ENCODE results near the gene INPP4B. TPM values are rescaled to one million over a fixed set of nuclear protein-coding genes. Genes with fewer than 3 reads are reported as not detected.

The INPP4B gene
- total RNA-seq, 1 donor from 2014 or later, result 143 TPM

DNA sequence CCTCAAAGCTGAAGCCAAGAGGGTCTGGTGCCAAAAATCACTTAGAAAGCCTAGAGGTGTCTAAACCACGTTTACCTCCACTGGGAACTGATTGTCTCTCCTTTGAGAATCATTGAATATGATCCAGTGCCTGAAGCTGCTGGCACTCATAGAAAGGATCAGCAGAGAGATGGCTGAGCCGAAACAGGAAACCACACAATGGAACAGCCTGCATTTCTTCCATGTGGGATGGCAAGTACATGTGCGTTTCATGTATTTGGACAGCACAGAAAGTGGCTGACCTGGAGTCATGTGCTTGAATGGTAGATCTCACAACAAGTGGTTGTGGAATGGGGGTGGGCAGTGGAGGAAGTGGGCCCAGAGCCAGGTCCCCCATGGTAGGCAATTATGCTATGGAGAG is 533.7 kb downstream of the INPP4B start:
- no peak for DNase-seq (ENCODE audit: low read depth)

DNA sequence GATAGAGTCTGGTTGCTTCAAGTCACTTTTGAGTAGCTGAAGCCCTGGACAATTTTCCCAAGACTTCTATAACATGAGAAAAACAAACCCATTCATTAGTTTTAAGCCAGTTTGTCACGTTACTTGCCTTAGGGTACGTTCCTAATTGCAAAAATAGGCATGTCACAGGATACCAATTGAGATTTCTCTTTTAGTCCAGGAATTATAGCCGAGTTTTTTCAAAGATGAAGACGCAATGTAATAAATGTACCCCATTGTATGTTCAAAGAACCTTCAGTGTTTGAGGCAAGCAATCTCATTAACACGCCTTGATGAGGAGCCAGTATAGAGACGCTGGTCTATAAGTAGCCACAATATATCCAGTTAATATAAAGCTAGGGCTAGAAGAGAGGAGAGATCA is 534.2 kb downstream of the INPP4B start:
- no peak for DNase-seq (ENCODE audit: low read depth)

DNA sequence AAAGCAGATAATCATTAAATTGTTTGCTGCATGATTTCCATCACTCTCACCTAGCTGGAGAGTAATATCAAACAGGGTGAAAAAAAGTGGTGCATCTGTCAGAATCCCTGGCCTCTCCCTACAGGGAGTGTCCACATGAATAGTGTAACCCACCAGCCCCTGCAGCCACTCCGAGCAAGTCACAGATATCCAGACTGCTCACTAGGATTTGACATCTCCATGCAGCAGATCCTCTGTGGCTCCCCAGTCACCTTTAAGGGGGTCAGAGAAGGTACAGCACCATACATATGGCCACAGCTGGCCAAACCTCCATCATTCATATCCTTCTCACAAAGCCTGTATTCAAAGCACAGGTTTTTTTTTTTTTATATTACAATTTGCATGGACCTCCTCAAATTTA is 536.3 kb downstream of the INPP4B start:
- DNase-seq (ENCODE audit: low read depth), result no peak

DNA sequence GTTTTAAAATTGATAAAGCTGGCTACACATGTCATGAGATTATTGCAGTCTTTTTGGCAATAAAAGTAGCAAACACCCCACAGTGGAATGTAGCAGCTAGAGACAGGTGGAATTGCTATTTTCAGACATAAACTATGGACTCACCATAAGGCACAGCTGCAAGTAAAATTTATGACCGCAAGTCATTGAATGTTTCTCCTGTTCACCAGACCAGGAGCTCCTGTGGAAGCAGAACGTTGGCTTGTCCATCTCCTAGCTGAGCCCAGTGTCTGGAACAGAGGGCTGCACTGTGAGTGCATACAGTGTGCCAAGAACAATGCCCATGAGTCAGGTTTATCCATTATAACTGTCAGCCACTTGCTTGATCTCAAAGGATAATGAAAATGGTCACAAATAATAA is 538.2 kb downstream of the INPP4B start:
- peak; percentile 94 for DNase-seq (ENCODE audit: low read depth)

DNA sequence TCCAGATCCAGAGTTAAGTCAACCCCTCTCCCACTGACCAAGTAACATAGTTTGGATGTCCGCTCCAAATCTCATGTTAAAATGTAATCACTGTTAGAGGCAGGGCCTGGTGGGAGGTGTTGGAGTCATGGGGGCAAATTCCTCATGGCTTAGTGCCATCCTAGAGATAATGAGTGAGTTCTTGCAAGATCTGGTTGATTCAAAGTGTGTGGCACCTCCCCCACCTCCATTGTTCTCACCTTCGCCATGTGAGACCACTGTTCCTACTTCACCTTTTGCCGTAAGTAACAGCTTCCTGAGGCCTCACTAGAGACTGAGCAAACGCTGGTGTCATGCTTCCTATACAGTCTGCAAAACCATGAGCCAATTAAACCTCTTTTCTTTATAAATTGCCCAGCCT is 548.8 kb downstream of the INPP4B start:
- DNase-seq (ENCODE audit: low read depth), result no peak

DNA sequence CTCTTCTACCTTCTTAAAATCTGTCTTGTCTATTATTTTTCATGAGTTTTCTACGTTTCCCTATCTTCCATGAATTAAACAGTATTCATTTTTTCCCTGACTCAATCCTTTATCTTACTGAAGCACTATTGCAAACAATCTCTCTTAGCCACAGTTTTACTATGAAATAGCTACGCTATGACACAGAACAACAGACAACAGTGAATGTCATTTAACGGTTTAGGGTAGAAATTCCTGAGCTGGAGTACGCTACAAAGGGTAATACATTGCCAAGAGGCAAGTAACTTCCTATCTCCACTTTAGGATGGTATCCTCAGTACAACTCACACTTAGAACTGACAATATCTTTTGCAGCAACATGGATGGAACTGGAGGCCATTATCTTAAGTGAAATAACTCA is 552.6 kb downstream of the INPP4B start:
- DNase-seq (ENCODE audit: low read depth), result no peak

DNA sequence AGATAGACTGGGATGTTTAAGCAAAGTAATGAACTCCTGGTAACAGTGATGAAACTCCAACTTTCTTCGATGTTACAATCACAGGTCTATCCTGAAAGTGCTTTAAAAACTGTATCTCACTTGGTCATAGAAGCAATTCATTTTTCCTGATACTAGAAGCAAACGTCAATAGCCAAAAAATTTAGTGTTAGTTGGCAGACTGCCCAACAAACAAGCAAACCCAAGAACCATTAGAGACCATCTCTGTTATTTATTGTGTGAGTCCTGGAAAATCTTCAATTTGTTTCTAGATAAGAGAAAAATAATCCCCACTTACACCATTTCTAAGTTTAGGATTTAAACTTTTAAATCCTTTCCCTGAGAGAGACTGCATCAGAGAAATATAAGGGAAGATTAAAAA is 553.9 kb downstream of the INPP4B start:
- no peak for DNase-seq (ENCODE audit: low read depth)

DNA sequence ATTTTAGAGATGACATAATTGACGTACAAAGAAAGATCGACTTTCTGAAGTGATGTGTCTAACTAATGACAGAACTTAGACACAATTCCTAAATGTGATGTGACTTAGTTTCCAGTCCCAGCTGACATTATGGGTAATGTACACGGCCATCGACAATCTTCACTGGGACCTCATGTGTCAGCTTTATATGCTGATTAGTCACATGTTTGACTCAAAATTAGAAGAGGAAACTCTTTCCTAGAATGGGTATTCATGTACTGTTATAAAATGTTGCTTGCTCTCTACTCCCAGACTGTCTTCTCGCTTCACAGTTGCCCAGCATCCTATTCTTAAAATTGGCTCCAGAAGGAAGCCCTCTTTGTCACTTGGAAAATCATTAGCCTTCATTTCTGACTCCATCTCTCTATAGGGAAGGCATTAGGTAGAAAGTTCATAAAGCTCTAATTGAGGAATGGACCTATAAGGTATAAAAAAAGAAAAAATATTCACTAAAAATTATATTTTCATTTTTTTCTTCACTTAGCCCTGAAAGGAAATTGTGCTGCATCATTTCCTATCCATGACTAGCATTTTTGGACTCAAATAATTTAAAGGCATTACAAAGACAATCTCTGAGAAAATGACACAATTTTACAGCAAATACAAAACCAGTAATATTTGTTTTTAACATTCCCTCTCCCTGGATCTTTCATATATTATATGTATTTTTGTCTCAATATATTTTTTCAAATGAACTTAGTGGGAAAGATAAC is 554.6 kb downstream of the INPP4B start:
- DNase-seq (ENCODE audit: low read depth), result no peak

DNA sequence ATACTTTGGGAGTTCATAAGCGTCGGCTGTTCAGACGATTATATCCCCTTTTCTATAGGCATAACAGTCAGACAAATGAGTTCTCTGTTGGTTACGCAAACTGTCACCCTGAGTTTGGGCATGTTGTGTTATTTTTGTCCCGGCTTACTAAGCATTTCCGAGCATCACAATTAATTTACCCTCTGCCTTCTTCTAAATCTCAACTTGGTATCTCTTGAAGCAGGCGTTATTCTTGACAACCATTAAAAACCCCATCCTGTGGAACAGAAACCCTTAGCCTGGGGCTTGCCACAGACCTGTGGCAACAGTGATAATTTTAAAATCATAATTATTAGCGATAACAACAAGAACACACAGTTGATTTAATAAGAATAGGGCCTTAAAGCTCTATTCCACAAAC is 558.7 kb downstream of the INPP4B start:
- DNase-seq (ENCODE audit: low read depth), result no peak

DNA sequence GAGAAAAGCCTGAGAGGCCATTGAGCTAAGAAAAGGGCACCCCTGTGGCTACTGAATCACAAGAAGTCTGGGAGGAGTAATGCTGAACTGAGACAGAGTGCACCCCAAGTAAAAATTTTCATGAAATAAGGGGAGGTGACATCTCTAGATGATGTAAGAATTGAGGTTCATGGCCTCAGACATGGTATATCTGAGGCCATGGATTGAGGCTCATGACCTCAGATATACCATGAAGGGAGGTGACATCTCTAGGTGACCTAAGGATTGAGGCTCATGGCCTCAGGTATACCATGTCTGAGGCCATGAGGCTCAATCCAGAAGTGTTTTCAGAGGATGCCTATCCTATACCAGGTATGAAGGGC is 560.9 kb downstream of the INPP4B start:
- no peak for DNase-seq (ENCODE audit: low read depth)

DNA sequence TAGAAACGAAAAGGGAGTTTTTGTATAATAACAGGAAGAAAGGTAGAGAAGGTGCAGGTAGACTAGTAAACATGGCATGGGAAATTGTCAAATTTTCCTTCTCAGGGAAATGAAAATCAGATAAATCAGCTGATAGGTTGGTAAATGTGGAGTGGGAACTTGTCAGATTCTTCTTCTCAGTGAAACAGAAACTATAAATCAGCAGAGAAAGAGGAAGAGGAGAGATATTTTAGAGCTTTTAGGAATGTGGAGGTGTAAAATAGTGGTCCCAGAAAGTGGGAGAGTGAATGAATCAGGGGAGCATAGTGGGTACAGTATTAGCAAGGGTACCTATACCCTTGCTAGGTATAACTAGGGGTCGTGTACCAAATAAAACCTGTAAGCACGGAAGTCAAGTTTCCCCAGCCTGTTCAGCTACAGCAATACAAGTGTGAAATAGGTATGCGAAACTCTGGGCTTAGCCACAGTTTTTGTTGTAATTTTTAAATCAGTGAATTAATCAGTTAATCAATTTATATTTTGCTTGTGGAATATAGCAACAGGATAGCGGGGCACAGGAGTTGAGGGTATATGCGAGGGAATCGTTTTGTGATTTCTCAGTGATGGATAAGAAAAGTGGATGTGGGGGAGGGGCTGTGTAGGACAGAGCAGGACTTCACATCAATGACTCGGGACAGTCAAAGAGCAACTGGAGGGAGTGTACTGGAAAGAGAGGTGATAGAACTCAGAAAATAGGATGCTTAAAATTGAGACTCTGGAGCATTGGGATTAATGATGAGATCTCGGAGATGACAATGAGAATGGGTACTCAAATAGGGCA is 561.5 kb downstream of the INPP4B start:
- DNase-seq (ENCODE audit: low read depth), result no peak

DNA sequence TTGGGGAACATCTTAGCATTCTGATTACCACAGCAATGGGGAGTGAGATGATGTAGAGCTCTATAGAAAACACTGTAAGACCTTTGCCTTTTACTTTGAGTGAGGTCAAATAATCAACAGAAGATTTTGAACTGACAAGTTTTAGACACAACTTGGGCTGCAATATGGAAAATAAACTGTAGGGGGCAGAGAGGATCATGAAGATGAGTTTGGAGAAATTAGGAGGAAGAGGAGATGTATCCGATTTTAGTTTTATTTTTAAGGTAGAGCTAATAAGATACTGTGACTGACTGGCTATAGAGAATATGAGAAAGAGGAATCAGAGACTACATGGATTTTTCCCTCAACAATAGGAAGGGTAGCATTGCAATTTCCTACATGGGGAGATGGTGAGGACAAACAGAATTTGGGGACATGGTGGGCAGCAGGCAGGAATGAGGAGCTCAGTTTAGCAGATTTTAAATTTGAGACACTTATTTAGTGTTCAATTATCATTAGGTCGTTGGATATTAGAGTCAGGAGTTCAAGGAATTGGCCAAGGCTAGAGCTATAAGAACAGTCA is 563.1 kb downstream of the INPP4B start:
- DNase-seq (ENCODE audit: low read depth), result peak; percentile 19

DNA sequence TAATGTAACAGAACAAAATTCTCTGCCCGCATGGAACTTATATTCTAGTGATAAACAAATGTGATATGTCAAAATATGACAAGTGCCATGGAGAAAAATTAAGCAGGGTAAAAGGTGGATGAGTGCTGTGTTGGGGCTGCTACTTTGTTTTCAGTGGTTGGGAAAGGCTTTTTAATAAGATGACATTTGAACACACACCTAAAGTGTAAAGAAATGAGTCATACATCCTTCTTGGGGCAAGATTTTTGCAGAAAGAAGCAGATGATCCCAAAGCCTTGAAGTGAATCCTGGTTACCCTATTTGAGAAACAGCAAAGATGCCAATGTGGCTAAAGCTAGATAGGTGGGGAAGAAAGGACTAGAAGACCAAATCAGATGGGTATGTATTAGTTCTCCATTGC is 564.1 kb downstream of the INPP4B start:
- no peak for DNase-seq (ENCODE audit: low read depth)

DNA sequence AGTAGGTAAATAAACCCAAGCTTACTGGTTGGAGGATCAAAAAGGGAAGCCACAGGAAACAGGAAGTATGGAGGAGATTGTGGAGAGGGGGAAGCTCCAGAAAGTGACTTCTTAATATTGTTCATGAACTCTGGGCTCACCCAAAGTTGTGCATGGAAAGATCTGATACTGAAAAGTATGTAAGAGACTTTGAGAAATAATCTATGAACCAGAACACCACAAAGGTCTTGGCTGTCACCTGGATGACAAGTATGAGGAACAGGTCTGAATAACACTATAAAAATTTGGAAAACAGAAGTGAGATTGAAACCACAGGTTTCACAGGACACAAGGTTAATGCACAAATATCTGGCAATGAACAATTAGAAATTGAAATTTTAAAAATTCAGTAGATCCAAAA is 567.4 kb downstream of the INPP4B start:
- no peak for DNase-seq (ENCODE audit: low read depth)

DNA sequence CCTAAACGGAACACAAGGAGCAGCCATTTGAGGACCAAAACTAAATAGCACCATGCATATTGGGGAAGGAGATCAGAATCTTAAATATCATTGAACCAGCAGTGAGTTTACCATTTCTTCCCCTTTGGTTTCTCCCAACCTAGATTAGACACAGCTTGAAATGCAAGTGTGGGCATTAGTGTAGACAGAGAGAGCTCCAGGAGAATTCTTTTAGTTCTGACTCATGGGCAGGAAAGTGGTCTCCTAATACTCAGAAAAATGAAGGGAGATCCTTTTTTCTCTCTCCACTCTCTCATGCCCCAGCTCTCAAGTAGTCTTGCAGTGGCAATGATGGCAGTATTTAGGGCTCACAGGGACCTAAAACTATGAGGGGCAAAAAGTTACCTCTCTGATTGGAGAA is 567.9 kb downstream of the INPP4B start:
- DNase-seq (ENCODE audit: low read depth), result no peak

DNA sequence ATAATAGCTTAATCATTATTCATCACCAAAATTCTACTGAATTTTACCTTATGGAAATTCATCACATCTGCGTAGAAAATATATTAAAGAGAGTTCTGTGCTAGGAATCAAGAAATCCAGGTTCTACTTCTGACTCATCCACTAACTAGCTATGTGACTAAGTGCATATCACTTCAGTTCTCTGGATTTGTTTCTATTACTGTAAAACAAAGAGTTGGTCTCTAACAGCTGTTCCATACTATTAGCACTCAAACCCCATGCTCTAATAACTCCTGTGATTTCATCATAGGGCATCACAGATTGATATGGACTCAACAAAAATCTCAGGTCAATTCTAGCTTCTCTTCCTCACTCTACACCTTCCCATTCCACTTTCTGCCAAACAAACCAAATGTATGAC is 572.0 kb downstream of the INPP4B start:
- peak; percentile 11 for DNase-seq (ENCODE audit: low read depth)

DNA sequence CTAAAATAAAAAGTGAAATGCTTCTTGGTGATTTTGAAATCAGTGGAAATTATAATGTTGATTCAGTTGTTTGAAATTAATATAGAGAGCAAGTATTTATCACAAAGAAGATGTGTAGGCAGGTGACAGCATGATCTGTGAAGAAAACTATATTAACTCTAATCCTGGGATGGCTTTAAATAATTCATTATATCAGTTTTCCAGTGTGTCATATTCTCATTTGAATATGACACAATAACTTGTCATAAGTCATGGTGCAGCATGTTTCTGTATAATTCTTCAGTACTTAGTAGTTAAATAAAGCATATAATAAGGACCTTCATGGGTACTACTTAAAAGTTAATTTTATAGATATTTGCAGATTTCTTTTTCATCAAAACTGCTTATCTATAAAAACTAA is 573.6 kb downstream of the INPP4B start:
- DNase-seq (ENCODE audit: low read depth), result no peak

DNA sequence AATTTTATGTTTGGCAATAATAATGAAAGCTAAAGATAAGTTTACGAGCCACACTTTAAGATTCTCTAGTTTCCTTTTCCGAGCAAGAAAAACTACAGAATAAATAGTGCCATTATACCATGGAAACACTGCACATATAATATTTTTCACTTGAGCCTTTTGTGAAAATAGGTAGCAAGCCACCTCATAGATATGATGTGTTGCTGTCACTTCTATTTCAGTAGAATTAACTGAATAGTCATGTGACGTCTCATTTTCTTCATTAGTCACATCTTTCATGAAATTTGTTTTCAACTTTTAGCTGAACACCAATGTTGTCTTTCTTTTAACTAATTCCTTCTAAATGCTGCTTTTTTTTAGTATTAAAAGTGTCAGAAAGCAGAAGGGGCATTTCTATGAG is 574.3 kb downstream of the INPP4B start:
- DNase-seq (ENCODE audit: low read depth), result no peak

DNA sequence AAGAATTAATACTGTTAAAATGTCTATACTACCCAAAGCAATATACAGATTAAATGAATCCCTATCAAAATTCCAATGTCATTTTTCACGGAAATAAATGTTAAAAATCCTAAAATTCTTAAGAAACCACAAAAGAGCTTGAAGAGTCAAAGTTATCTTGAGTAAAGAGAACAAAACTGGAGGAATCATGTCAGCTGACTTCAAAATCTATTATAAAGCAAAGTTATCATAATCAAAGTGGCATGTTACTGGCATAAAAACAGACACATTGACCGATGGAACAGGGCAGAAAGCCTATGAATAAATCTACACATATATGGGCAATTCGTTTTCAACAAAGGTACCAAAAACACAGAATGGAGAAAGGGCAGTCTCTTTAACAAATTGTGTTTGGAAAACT is 579.0 kb downstream of the INPP4B start:
- DNase-seq (ENCODE audit: low read depth), result no peak

DNA sequence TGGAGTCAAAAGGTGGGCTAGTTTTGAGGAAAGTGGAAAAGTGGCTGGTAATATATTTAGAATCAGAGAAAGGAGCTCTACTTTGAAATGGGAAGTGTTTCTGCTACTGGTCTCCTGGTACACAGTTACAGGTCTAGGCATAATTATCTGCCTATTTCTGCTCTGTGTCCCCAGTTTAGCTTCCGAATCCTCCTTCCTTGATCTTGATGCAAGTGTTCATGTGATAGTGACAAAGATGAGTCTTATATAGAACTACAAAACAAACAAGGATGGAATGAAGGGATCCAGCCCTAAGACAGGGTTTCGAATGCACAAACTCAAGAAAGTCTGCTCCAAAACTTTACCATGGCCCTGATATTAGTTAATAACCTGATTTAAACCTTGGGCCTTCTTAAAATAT is 580.2 kb downstream of the INPP4B start:
- no peak for DNase-seq (ENCODE audit: low read depth)

DNA sequence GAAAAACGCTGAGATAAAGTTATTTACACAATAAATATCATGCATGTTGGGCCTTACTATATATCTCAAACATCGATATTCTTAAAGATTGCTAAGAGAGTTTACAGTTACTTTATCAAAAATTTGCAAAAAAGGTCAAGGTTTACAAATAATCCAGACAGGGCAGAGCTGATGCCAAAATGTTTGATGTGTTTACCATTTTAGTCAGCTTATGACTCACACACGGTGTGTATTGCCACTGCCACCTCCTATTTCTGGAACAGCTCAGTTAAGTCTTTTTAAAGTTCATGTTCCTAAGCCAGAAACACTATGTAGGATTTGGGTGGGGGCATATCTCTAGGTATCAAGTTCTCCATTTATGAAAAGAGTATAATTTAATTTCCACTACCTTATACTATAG is 580.6 kb downstream of the INPP4B start:
- peak; percentile 59 for DNase-seq (ENCODE audit: low read depth)

DNA sequence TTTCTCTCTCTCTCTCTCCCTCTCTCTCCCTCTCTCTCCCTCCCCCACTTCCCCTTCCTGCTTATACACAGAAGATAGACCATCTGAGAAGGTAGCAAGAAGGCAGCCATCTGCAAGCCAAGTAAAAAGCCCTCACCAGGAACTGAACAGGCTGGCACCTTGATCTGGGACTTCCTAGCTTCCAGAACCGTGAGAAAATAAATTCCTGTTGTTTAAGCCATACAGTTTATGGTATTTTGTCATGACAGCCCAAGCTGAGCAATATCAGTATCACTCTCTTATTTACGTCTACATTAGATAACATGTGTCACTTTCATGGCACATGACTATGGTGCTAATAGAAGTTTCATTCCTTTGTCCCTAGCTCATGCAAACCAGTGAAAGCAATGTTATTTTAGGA is 581.1 kb downstream of the INPP4B start:
- DNase-seq (ENCODE audit: low read depth), result peak; percentile 19

DNA sequence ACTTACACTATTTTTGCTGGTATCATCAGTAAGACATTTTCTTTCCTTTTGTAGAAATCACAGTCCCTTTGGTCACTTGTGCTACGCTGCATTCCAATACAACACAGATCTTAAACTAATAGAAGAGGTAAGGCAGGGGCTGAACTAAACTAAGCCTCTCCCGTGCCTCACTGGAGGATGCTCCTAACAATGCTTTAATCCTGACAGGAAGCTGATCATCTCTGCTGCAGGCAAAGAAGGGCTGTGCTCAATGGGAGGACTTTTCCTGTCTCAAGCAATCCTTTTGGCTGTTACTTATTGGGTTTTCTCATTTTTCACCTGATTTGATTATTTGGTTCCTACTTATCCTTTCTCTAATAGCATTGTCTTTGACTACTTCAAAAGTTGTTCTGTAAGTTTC is 583.1 kb downstream of the INPP4B start:
- no peak for DNase-seq (ENCODE audit: low read depth)

Measured in myocyte (in vitro differentiated cells).